Activated CD8-positive, alpha-beta memory T cell treated with anti-CD3 and anti-CD28 coated beads for 4 hours (primary cell): ENCODE measurements around the gene TBC1D16.

Source experiments
- DNase-seq, 2 donors: peaks; one replicate each; pipeline ENCODE4 v3.0.0-alpha.2; 2020; ENCODE audit warnings: low read depth in 2 of 2

The TBC1D16 gene

GRCh38 chr17:80025140-80025539 lies 10.5 kb downstream of the TBC1D16 start:
- DNase-seq: no peak

- DNase-seq: no peak
Measured at GRCh38 chr17:80024206-80024972, 11.3 kb downstream of the TBC1D16 start.

- no peak for DNase-seq
Measured at GRCh38 chr17:80023481-80024205, 12.0 kb downstream of the TBC1D16 start.

- DNase-seq: no peak
Measured at GRCh38 chr17:80021600-80021999, 14.1 kb downstream of the TBC1D16 start.

- no peak for DNase-seq
Measured at GRCh38 chr17:80018917-80019651, 16.6 kb downstream of the TBC1D16 start.

- no peak for DNase-seq
Measured at GRCh38 chr17:80017226-80018010, 18.3 kb downstream of the TBC1D16 start.

GRCh38 chr17:80012765-80013741 lies 22.6 kb downstream of the TBC1D16 start:
- no peak for DNase-seq

GRCh38 chr17:80011989-80012555 lies 23.6 kb downstream of the TBC1D16 start:
- no peak for DNase-seq

- DNase-seq: no peak
Measured at GRCh38 chr17:80010283-80010858, 25.3 kb downstream of the TBC1D16 start.

GRCh38 chr17:80009391-80010282 lies 26.0 kb downstream of the TBC1D16 start:
- DNase-seq: no peak

- no peak for DNase-seq
Measured at GRCh38 chr17:80008848-80009247, 26.8 kb downstream of the TBC1D16 start.

GRCh38 chr17:80008383-80008840 lies 27.3 kb downstream of the TBC1D16 start:
- DNase-seq: peak; percentile 38 to 47

GRCh38 chr17:80007939-80008338 lies 27.7 kb downstream of the TBC1D16 start:
- DNase-seq: no peak

GRCh38 chr17:80006811-80007752 lies 28.6 kb downstream of the TBC1D16 start:
- DNase-seq: no peak

- DNase-seq: no peak
Measured at GRCh38 chr17:80006339-80006720, 29.3 kb downstream of the TBC1D16 start.

- DNase-seq: no peak
Measured at GRCh38 chr17:80005360-80006338, 30.0 kb downstream of the TBC1D16 start.
